HEK293T (cell line): ENCODE measurements around the gene SYT12.

ENCODE experiments used
- CTCF ChIA-PET: fragments of 350-600 bp; formaldehyde crosslinking; extraction: SDS; loops from one replicate; lab custom pipeline; 2021; ENCODE audit warnings: antibody characterized with exemption, inconsistent platforms; lab: Yijun Ruan, JAX
- POLR2A ChIA-PET: fragments of 350-600 bp; formaldehyde crosslinking; extraction: SDS; loops from one replicate; lab custom pipeline; 2020; ENCODE audit warnings: antibody characterized with exemption, inconsistent platforms; lab: Yijun Ruan, JAX
- DNase-seq: peaks from one replicate; pipeline ENCODE4 v3.0.0; 2012; ENCODE audit warnings: mixed read lengths; ENCODE audit errors: extremely low spot score
- ARNT ChIP-seq: fragments of 450-650 bp; IDR thresholded peaks from 2 replicates; pipeline ENCODE4 v1.6.1; 2017; ENCODE audit warnings: mild to moderate bottlenecking
- BHLHE40 ChIP-seq: fragments of 450-650 bp; IDR thresholded peaks from 2 replicates; pipeline ENCODE4 v1.6.1; 2016; ENCODE audit warnings: mild to moderate bottlenecking, moderate library complexity, borderline replicate concordance
- CTBP1 ChIP-seq: fragments of 450-650 bp; IDR thresholded peaks from 2 replicates; pipeline ENCODE4 v1.6.1; 2016; ENCODE audit warnings: borderline replicate concordance
- ELF4 ChIP-seq: fragments of 450-650 bp; IDR thresholded peaks from 2 replicates; pipeline ENCODE4 v1.6.1; 2017; ENCODE audit warnings: antibody characterized with exemption
- FOXA1 ChIP-seq: fragments of 450-650 bp; IDR thresholded peaks from 2 replicates; pipeline ENCODE4 v1.6.1; 2016; ENCODE audit warnings: mild to moderate bottlenecking
- FOXK2 ChIP-seq: fragments of 450-650 bp; IDR thresholded peaks from 2 replicates; pipeline ENCODE4 v1.6.1; 2016; ENCODE audit warnings: mild to moderate bottlenecking
- FOXM1 ChIP-seq: fragments of 450-650 bp; IDR thresholded peaks from 2 replicates; pipeline ENCODE4 v1.6.1; 2017; ENCODE audit warnings: mild to moderate bottlenecking, borderline replicate concordance
- HDGF ChIP-seq: fragments of 450-650 bp; IDR thresholded peaks from 2 replicates; pipeline ENCODE4 v1.6.1; 2017; ENCODE audit warnings: antibody characterized with exemption, borderline replicate concordance
- L3MBTL2 ChIP-seq: fragments of 450-650 bp; conservative IDR thresholded peaks from 2 replicates; pipeline ENCODE4 v1.6.1; 2016; ENCODE audit warnings: mild to moderate bottlenecking
- LEF1 ChIP-seq: fragments of 450-650 bp; IDR thresholded peaks from 2 replicates; pipeline ENCODE4 v1.6.1; 2017; ENCODE audit warnings: mild to moderate bottlenecking, borderline replicate concordance
- NFRKB ChIP-seq: fragments of 450-650 bp; IDR thresholded peaks from 2 replicates; pipeline ENCODE4 v1.6.1; 2016; ENCODE audit warnings: mild to moderate bottlenecking, moderate library complexity
- SP1 ChIP-seq: fragments of 450-650 bp; IDR thresholded peaks from 2 replicates; pipeline ENCODE4 v1.6.1; 2017
- SUZ12 ChIP-seq: fragments of 450-650 bp; IDR thresholded peaks from 2 replicates; pipeline ENCODE4 v1.6.1; 2016; ENCODE audit warnings: mild to moderate bottlenecking
- TARDBP ChIP-seq: fragments of 450-650 bp; IDR thresholded peaks from 2 replicates; pipeline ENCODE4 v1.6.1; 2016
- ZNF384 ChIP-seq: fragments of 450-650 bp; IDR thresholded peaks from 2 replicates; pipeline ENCODE4 v1.6.1; 2016
- TF ChIP-seq, protein P1 (sequence below): fragments of 450-650 bp; IDR thresholded peaks from 2 replicates; pipeline ENCODE4 v1.6.1; 2016

Gene SYT12, protein sequence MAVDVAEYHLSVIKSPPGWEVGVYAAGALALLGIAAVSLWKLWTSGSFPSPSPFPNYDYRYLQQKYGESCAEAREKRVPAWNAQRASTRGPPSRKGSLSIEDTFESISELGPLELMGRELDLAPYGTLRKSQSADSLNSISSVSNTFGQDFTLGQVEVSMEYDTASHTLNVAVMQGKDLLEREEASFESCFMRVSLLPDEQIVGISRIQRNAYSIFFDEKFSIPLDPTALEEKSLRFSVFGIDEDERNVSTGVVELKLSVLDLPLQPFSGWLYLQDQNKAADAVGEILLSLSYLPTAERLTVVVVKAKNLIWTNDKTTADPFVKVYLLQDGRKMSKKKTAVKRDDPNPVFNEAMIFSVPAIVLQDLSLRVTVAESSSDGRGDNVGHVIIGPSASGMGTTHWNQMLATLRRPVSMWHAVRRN

GRCh38 chr11:67022961-67023956, at the start of gene SYT12:
Gene SYT12 (plus strand): TSS chr11:67023134. CDS start chr11:67030145, 7,011 bp downstream.
- TF ChIP-seq LEF1 (no peak), FOXA1 (no peak), ARNT (no peak), ZNF384 (no peak), CTBP1 (no peak), ELF4 (no peak), SUZ12 (no peak), NFRKB (no peak), BHLHE40 (no peak), TARDBP (no peak), FOXK2 (no peak), FOXM1 (no peak), HDGF (no peak), SP1 (no peak), L3MBTL2 (no peak)
- TF ChIP-seq, protein P1, sequence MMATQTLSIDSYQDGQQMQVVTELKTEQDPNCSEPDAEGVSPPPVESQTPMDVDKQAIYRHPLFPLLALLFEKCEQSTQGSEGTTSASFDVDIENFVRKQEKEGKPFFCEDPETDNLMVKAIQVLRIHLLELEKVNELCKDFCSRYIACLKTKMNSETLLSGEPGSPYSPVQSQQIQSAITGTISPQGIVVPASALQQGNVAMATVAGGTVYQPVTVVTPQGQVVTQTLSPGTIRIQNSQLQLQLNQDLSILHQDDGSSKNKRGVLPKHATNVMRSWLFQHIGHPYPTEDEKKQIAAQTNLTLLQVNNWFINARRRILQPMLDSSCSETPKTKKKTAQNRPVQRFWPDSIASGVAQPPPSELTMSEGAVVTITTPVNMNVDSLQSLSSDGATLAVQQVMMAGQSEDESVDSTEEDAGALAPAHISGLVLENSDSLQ = no peak
- ChIA-PET CTCF (interaction anchor here (0.9 kb wide), 1 partner anchor 59 kb away, joined by 3 read pairs; no protein-coding TSS in a partner anchor), POLR2A (no interaction called here)
- DNase-seq = peak; percentile 47

GRCh38 chr11:66973956-66974580, 48.9 kb upstream of the SYT12 start:
- ChIA-PET CTCF (interaction anchor here (0.5 kb wide), 1 partner anchor 122 kb away, joined by 3 read pairs; no protein-coding TSS in a partner anchor), POLR2A (no interaction called here)
- TF ChIP-seq CTBP1 (no peak), ZNF384 (no peak), HDGF (no peak), BHLHE40 (no peak), FOXM1 (no peak), LEF1 (no peak), TARDBP (no peak), ARNT (no peak), SP1 (no peak), NFRKB (no peak), SUZ12 (no peak), L3MBTL2 (no peak), FOXA1 (no peak), FOXK2 (no peak), ELF4 (no peak)
- TF ChIP-seq, protein P1 = no peak
- no peak for DNase-seq

- no peak for TF ChIP-seq BHLHE40
- no peak for TF ChIP-seq ZNF384
- ChIA-PET POLR2A (interaction anchor here (1.5 kb wide), 1 partner anchor 131 kb away, joined by 8 read pairs; the partner anchor contains the start of gene RCE1), CTCF (interaction anchor here (1.1 to 1.7 kb wide), 3 partner anchors 9 to 123 kb away, joined by 5 to 9 read pairs (median 5); no protein-coding TSS in a partner anchor)
- DNase-seq = no peak
Observed at GRCh38 chr11:66974724-66975404, 48.1 kb upstream of the SYT12 start, which contains the start of gene C11orf86. Gene C11orf86 (plus strand): TSS chr11:66975304. CDS start chr11:66975363, 59 bp downstream.

GRCh38 chr11:66975405-66976027, 47.4 kb upstream of the SYT12 start:
- POLR2A ChIA-PET = interaction anchor here (0.7 to 1.5 kb wide), 3 partner anchors 17 to 131 kb away, joined by 3 to 8 read pairs (median 3); partner anchors contain the start of genes PC and RCE1
- DNase-seq = no peak
- CTCF ChIA-PET = interaction anchor here (0.9 to 1.7 kb wide), 5 partner anchors 10 to 123 kb away, joined by 3 to 9 read pairs (median 5); no protein-coding TSS in a partner anchor
- no peak for TF ChIP-seq ELF4
- no peak for TF ChIP-seq CTBP1

- no peak for TF ChIP-seq FOXM1
- no peak for TF ChIP-seq FOXA1
- no peak for TF ChIP-seq ZNF384
- TF ChIP-seq ELF4 = no peak
- DNase-seq = peak; percentile 67
- ChIA-PET CTCF (interaction anchor here (0.9 to 1.7 kb wide), 6 partner anchors 10 to 124 kb away, joined by 3 to 9 read pairs (median 4); no protein-coding TSS in a partner anchor), POLR2A (interaction anchor here (0.7 to 1.5 kb wide), 3 partner anchors 17 to 132 kb away, joined by 3 to 8 read pairs (median 3); partner anchors contain the start of genes PC and RCE1)
Observed at GRCh38 chr11:66976028-66976467, 46.9 kb upstream of the SYT12 start.
